Suprapubic skin (tissue), 4 donors: ENCODE results near the gene MED7. TPM values are rescaled to one million over a fixed set of nuclear protein-coding genes. Genes with fewer than 3 reads are reported as not detected.

Experiments used
- DNase-seq, 2 donors: peaks; one replicate each; pipeline ENCODE4 v3.0.0-alpha.2; 2019; ENCODE audit warnings: low spot score in 2 of 2
- H3K27ac ChIP-seq: fragments of 200-600 bp; sonication (generic); one replicate; pipeline ENCODE4 v1.5.1; 2019
- H3K27me3 ChIP-seq: fragments of 200-600 bp; sonication (generic); one replicate; pipeline ENCODE4 v1.5.1; 2019
- H3K36me3 ChIP-seq: fragments of 200-600 bp; sonication (generic); one replicate; pipeline ENCODE4 v1.5.1; 2019
- H3K4me1 ChIP-seq: fragments of 200-600 bp; sonication (generic); one replicate; pipeline ENCODE4 v1.5.1; 2019
- H3K4me3 ChIP-seq: fragments of 200-600 bp; sonication (generic); one replicate; pipeline ENCODE4 v1.5.1; 2019; ENCODE audit warnings: mild to moderate bottlenecking
- H3K9me3 ChIP-seq: fragments of 200-600 bp; sonication (generic); one replicate; pipeline ENCODE4 v1.5.1; 2019
- EP300 ChIP-seq: sonication (generic); formaldehyde crosslinking; IDR thresholded peaks from one replicate; pipeline ENCODE4 v1.6.1; 2017; ENCODE audit warnings: antibody characterized with exemption
- POLR2A ChIP-seq, 2 donors: fragments of 450-650 bp; IDR thresholded peaks; one replicate each; pipeline ENCODE4 v1.6.1; 2017; ENCODE audit warnings: antibody characterized with exemption in 2 of 2, mild to moderate bottlenecking in 2 of 2, moderate library complexity in 2 of 2
- POLR2AphosphoS5 ChIP-seq, 3 donors: sonication (generic); formaldehyde crosslinking; IDR thresholded peaks; one replicate each; pipeline ENCODE4 v1.6.1; 2017; ENCODE audit warnings: antibody characterized with exemption in 3 of 3
- WGBS: methylation state at CpG from one replicate; pipeline ENCODE4 v1.1.5; 2018; 5-methylcytosine and 5-hydroxymethylcytosine counted together
- total RNA-seq, 4 donors: library from RNA; depleted of rRNA; stranded (reverse); fragments of >200 nt; gene quantifications; one replicate each; pipeline ENCODE4 v1.1.0, GENCODE V29; 2016
- TF ChIP-seq, protein P1 (sequence below), 2 donors: fragments of 200-600 bp in 1 of 2; fragments of 450-650 bp in 1 of 2; sonication (generic) in 1 of 2; IDR thresholded peaks; one replicate each; pipeline ENCODE4 v1.5.1; 2016 to 2019; ENCODE audit warnings: antibody characterized with exemption in 2 of 2, mild to moderate bottlenecking in 1 of 2, moderate library complexity in 1 of 2

MED7 gene
- total RNA-seq, 4 donors from 2014 or later = 5.5 to 13.6 (median 8.9) TPM

DNA sequence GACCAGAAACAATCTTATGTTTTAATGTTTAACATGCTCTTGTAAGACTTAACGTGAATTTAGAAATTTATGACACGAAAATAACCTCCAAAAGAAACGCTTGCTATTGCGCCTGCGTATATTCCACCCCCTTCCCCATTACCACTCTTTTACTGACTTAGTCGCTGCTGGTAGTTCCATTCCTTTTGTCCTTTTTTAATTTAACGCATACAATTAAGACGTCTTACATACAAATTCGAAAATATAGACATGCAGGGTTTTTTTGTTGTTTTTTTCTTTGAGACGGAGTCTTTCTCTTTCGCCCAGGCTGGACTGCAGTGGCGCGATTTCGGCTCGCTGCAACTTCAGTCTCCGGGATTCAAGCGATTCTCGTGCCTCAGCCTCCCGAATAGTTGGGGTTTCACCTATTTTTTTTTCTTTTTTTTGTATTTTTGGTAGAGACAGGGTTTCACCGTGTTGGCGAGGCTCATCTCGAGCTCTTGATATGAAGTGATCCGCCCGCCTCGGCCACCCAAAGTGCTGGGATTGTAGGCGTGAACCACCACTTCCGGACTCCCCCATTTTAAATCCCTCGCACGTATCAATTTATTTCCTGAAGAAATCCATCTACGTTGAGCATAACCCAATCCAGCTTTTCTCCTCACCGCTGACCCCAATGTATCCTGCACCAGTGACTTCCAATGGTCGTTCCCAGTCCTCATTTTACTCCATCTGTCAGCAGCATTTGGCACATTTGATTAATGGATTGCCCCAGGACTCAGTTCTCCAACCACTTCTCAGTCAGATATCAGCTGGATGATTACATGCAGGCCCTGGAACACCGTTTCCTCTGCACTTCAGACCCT lies 684 bp upstream of the MED7 start:
- no peak for TF ChIP-seq POLR2A (IDR thresholded peaks at IDR 0.05)
- no peak for TF ChIP-seq EP300
- TF ChIP-seq, protein P1, sequence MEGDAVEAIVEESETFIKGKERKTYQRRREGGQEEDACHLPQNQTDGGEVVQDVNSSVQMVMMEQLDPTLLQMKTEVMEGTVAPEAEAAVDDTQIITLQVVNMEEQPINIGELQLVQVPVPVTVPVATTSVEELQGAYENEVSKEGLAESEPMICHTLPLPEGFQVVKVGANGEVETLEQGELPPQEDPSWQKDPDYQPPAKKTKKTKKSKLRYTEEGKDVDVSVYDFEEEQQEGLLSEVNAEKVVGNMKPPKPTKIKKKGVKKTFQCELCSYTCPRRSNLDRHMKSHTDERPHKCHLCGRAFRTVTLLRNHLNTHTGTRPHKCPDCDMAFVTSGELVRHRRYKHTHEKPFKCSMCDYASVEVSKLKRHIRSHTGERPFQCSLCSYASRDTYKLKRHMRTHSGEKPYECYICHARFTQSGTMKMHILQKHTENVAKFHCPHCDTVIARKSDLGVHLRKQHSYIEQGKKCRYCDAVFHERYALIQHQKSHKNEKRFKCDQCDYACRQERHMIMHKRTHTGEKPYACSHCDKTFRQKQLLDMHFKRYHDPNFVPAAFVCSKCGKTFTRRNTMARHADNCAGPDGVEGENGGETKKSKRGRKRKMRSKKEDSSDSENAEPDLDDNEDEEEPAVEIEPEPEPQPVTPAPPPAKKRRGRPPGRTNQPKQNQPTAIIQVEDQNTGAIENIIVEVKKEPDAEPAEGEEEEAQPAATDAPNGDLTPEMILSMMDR (IDR thresholded peaks at IDR 0.05) = no peak
- TF ChIP-seq POLR2AphosphoS5 (IDR thresholded peaks at IDR 0.05) = no peak
- Histone ChIP-seq H3K9me3 (no peaks in the 10 kb centered on the region), H3K36me3 (peaks cover 3% of the 10 kb centered on the region), H3K4me3 (peak overlapping the region; percentile 77), H3K4me1 (peaks cover 17% of the 10 kb centered on the region), H3K27ac (peak overlapping the region; percentile 94), H3K27me3 (no peaks in the 10 kb centered on the region)
- WGBS = 15% methylated on average over 33 of the region's 33 CpGs
- peak; percentile 72 to 83 for DNase-seq

DNA sequence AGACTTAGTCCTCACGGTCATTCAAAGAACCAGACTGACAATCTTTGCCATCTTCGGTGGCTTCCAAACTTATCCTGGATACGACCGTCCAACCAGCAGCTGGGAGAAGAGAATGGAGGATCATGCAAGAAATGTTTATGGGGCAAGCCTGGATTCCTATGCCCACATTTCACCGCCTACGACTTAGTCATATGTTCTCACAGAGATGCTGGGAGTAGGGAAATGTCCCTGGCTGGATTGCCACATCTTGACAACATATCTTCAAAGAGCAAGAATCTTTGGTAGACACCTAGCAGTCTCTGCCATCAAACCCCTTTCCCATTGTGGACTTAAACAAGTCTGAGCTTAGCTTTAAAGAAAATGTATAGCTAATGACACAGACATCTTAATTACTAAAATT lies 5.0 kb downstream of the MED7 start:
- DNase-seq = no peak
- Histone ChIP-seq H3K27me3 (no peaks in the 10 kb centered on the region), H3K27ac (no peak overlapping the region), H3K4me1 (peaks cover 13% of the 10 kb centered on the region), H3K9me3 (no peaks in the 10 kb centered on the region), H3K4me3 (no peak overlapping the region), H3K36me3 (peaks cover 14% of the 10 kb centered on the region)
- TF ChIP-seq POLR2AphosphoS5 (IDR thresholded peaks at IDR 0.05) (no peak), EP300 (no peak), POLR2A (IDR thresholded peaks at IDR 0.05) (no peak)
- TF ChIP-seq, protein P1 (IDR thresholded peaks at IDR 0.05) = no peak
- WGBS = 92% methylated on average over 6 of the region's 6 CpGs

DNA sequence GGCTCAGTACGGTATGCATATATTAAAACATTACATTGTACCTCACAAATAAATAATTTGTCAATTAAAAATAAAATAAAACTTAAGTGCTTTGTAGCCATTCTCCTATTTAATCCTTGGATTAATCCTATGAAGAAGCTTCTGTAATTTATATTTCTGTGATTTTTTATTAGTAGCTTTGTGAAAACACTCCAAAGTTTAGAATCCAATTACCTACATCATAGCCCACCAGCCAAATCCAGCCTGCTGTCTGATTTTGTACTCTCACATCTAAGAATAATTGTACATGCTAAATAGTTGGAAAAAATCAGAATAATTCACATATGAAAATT lies 10.4 kb downstream of the MED7 start:
- no peak overlapping the region for H3K4me3 ChIP-seq
- DNase-seq = no peak
- no peaks in the 10 kb centered on the region for H3K27me3 ChIP-seq
- H3K27ac ChIP-seq = no peak overlapping the region
- no peaks in the 10 kb centered on the region for H3K9me3 ChIP-seq
- WGBS = 40% methylated on average over 1 of the region's 1 CpG
- H3K4me1 ChIP-seq = no peaks in the 10 kb centered on the region
- no peaks in the 10 kb centered on the region for H3K36me3 ChIP-seq
- TF ChIP-seq, protein P1 (IDR thresholded peaks at IDR 0.05) = no peak
- TF ChIP-seq POLR2A (IDR thresholded peaks at IDR 0.05) (no peak), EP300 (no peak), POLR2AphosphoS5 (IDR thresholded peaks at IDR 0.05) (no peak)

DNA sequence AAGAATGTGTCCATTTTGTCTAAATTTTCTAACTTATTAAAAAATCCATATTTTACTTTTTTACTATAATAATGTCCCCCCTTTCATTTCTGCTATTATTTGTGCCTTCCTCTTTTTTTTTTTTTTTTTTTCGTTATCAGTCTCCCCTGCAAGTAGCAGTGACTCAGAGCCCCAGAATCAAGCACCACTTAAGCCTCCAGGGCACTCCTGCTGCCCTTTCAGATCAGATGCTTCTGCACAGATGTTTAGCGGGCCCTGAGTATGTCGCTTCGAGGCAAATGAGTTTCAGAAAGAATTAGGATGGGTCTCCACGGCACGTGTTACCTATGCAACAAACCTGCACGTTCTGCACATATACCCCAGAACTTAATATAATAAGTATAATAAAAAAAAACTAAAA lies 11.7 kb downstream of the MED7 start:
- no peak for DNase-seq
- H3K4me1 ChIP-seq = no peaks in the 10 kb centered on the region
- no peaks in the 10 kb centered on the region for H3K27me3 ChIP-seq
- H3K9me3 ChIP-seq = no peaks in the 10 kb centered on the region
- H3K27ac ChIP-seq = no peak overlapping the region
- H3K4me3 ChIP-seq = no peak overlapping the region
- WGBS = 50% methylated on average over 7 of the region's 7 CpGs
- no peaks in the 10 kb centered on the region for H3K36me3 ChIP-seq
- no peak for TF ChIP-seq EP300
- TF ChIP-seq POLR2A (IDR thresholded peaks at IDR 0.05) = no peak
- TF ChIP-seq, protein P1 (IDR thresholded peaks at IDR 0.05) = no peak
- TF ChIP-seq POLR2AphosphoS5 (IDR thresholded peaks at IDR 0.05) = no peak

DNA sequence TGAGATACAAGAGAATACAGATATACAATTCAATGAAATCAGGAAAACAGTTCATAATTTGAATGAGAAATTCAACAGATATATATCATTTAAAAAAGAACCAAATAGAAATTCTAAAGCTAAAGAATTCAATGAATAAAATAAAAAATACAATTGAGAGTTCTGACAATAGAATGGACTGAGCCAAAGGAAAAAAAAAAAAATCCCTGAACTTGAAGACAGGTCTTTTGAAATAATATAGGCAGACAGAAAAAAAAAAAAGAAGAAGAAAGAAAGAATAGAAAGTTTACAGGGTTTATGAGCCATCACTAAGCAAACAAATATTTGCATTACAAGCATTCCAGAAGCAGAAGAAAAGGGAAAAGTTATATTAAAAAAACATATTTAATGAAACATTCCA lies 21.0 kb downstream of the MED7 start:
- Histone ChIP-seq H3K27ac (no peak overlapping the region), H3K4me1 (no peaks in the 10 kb centered on the region), H3K36me3 (no peaks in the 10 kb centered on the region), H3K4me3 (no peak overlapping the region), H3K9me3 (peaks cover 3% of the 10 kb centered on the region), H3K27me3 (no peaks in the 10 kb centered on the region)
- DNase-seq = no peak
- TF ChIP-seq POLR2A (IDR thresholded peaks at IDR 0.05) (no peak), POLR2AphosphoS5 (IDR thresholded peaks at IDR 0.05) (no peak), EP300 (no peak)
- TF ChIP-seq, protein P1 (IDR thresholded peaks at IDR 0.05) = no peak
